GM19328 (cell line): ENCODE measurements around the gene GFOD2.
"Not testable (repeated sequence)": the region's sequence is repeated elsewhere in the genome, so short reads cannot be mapped to it uniquely, and the experiment has no call there.

Experiments
- ATAC-seq: cut with Tn5 transposase; IDR thresholded peaks from one replicate; pipeline ENCODE4 v1.9.1; 2021; ENCODE audit warnings: mild to moderate bottlenecking, moderate library complexity; ENCODE audit not compliant: unreplicated experiment

GFOD2 gene

DNA sequence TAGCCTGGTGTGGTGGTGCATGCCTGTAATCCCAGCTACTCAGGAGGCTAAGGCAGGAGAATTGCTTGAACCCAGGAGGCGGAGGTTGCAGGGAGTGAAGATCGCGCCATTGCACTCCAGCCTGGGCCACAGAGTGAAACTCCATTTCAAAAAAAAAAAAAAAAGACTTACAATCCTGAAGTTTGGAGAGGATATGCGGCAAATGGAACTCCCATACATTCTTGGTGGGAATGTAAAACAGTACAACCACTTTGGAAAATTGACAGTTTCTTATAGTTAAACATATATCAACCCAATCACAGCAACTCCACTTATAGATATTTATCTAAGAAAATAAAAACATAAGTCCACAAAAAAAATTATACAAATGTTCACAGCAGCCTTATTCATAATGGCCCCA lies 11.9 kb downstream of the GFOD2 start:
- ATAC-seq, result no peak

DNA sequence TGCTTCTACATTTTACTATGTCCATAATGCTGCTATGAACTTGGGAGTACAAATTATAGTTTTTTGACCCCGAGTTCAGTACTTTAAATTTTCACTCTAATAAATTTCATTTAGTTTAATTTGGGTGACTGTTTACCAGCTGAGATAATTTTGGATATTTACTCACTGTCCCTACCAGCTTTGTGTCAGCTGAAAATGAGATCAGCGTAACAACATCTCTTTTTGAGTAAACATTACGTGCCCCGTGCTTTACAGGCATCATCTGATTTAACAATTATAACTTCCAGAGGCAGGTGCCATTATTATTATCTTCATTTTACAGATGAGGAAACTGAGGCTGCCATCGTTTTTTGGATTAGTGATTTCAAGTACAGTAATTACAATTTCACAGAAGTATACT lies 15.0 kb downstream of the GFOD2 start:
- ATAC-seq, result no peak

GRCh38 chr16:67703626-67704025 lies 15.5 kb downstream of the GFOD2 start:
- no peak for ATAC-seq

DNA sequence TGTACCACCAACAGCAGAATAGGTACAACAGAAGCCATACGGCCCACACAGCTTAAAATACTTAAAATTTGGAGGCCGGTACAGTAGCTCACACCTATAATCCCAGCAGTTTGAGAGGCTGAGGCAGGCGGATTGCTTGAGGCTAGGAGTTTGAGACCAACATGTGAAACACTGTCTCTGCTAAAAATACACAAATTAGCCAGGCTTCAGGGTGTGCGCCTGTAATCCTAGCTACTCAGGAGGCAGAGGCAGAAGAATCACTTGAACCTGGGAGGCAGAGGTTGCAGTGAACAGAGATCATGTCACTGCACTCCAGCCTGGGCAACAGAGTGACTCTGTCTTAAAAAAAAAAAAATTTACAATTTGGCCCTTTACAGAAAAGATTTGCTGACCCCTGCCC lies 17.0 kb downstream of the GFOD2 start:
- no peak for ATAC-seq

GRCh38 chr16:67701420-67701819 lies 17.7 kb downstream of the GFOD2 start:
- ATAC-seq, result no peak

DNA sequence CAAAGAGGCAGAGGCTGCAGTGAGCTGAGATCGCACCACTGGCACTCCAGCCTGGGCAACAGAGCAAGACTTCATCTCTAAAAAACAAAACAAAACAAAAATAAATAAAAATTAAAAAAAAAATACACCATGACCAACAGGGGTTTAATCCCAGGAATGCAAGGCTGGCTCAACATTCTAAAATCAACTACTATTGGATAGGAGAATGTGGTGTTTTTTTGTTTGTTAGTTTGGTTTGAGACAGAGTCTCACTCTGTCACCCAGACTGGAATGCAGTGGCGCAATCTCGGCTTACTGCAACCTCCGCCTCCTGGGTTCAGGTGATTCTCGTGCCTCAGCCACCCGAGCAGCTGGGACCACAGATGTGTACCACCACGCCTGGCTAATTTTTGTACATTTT lies 19.9 kb downstream of the GFOD2 start:
- no peak for ATAC-seq

- no peak for ATAC-seq
Measured at GRCh38 chr16:67697422-67698185, 21.5 kb downstream of the GFOD2 start.

DNA sequence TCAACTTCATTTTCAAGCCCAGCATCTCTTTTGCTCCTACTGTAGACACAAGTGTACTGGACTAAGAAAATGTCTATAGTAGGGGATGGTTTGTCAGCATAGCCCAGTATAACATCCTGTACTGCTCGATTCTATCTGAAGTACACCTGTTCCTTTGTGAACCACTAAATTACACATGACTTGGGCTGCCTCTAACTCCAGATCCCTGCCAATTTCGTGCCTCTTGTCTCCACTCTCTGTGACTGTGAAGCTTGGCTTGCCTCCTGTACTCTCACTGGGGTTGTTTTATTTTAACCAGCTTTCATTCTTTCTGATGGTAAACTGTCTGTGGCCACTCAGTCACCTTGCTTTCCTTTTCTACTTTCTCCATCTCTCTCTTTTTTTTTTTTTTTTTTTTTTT lies 24.5 kb downstream of the GFOD2 start:
- ATAC-seq, result no peak

DNA sequence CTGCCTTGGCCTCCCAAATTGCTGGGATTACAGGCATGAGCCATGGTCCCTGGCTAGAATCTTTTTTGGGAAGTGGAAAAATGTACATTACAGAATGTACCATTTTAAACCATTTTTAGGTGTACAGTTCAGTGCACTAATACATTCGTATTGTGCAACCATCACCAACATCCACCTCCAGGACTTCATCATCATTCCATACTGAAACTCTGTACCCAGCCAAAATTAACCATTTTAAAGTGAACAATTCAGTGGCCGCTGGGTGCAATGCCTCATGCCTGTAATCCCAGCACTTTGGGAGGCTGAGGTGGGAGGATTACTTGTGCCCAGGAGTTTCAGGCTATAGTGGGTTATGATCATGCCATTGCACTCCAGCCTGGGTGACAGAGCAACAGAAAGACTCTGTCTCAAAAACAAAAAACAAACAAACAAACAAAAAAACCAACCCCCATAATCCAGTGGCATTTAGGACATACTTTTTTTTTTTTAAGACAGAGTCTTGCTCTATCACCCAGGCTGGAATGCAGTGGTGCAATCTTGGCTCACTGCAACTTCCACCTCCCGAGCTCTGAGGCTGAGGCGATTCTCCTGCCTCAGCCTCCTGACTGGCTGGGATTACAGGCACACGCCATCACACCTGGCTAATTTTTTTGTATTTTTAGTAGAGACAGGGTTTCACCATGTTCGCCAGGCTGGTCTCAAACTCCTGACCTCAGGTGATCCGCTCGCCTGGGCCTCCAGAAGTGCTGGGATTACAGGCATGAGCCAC lies 25.4 kb downstream of the GFOD2 start:
- ATAC-seq, result not testable (repeated sequence)

DNA sequence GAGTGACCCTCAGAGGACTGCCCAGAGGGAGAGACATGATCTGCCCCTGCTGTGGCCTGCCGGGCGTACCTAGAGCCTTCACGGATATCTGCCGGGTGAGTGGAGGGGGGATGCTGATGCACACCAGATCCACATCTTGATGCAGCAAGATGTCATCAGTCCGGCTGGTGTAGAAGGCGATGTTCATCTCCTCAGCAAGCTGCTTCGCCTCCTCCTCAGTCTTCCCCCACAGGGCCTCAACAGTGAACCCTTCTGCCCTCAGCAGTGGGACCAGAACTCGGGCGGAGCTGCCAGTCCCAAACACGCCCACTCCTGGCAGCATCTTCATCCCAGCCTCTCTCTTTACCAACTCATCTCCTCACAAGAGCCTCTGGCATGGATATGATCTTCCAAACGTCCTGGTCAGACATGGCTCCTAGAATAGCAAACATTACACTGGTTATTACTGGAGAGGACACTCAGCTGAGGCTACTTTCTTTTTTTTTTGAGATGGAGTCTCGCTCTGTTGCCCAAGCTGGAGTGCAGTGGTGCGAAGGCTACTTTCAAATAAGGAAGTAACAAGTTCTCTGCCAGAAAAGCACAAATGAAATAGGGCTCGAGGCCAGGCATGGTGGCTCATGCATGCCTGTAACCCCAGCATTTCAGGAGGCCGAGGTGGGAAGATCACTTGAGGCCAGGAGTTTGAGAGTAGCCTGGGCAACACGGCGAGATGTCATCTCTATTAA lies 33.6 kb downstream of the GFOD2 start:
- no peak for ATAC-seq

DNA sequence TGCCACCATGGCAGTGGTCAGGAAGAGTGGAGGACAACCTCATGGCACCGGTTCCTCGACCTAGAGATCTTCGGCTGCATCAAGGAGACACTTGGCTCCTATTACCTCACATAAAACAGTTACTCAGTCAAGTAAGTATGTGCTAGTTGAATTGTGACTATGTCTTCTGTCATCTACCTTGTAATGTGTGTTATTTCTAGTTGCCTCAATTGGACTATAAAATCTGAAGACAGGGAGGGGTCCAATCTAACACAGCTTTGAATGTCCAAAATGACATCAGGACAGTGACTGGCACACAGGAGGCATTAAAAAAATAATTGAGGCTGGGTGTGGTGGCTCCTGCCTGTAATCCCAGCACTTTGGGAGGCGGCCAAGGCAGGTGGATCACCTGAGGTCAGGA lies 35.3 kb downstream of the GFOD2 start:
- no peak for ATAC-seq

GRCh38 chr16:67679935-67680897 lies 38.9 kb downstream of the GFOD2 start:
- ATAC-seq, result no peak

DNA sequence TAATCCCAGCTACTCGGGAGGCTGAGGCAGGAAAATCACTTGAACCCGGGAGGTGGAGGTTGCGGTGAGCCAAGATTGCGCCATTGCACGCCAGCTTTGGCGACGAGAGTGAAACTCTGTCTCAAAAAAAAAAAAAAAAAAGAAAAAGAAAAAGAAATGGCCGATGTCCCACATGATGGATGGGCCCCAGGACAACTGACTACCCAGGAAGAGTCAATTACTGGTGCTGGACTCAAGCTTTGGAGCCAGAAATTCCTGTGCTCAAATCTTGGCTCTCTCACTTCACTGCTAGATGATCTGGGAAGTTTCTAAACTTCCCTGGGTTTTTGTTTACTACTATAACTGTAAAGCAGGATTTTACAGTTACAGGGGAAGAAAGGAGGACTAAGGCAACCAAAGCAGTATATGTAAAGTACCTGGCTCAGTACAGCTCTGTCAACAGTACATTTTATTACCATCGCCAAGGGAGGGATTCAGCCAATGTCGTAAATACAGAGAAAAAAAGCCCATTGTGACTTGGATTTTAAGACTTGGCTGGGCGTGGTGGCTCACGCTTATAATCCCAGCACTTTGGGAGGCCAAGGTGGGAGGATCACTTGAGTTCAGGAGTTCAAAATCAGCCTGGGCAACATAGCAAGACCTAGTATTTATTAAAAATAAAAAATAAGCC lies 40.6 kb downstream of the GFOD2 start:
- no peak for ATAC-seq

- no peak for ATAC-seq
Measured at GRCh38 chr16:67677712-67678111, 41.4 kb downstream of the GFOD2 start.

GRCh38 chr16:67676939-67677338 lies 42.2 kb downstream of the GFOD2 start:
- no peak for ATAC-seq

DNA sequence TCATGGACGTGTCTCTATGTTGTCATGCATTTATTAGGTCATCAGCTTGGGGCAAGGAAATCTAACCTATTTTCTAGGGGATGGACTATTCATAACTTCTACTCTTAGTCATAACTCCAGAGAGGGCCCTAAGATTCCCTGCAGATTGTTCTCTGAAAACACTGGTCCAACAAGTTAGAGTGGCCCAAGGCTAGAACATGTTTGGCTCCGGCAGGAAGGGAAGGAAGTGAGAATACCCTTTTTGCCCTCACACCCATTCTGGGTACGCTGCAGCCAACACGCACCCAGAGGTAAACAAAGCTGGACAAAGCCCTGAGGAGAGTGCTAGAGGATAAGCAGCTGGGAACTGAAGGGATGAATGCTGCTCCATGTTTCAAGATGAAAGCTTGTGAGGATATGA lies 42.6 kb downstream of the GFOD2 start:
- no peak for ATAC-seq

DNA sequence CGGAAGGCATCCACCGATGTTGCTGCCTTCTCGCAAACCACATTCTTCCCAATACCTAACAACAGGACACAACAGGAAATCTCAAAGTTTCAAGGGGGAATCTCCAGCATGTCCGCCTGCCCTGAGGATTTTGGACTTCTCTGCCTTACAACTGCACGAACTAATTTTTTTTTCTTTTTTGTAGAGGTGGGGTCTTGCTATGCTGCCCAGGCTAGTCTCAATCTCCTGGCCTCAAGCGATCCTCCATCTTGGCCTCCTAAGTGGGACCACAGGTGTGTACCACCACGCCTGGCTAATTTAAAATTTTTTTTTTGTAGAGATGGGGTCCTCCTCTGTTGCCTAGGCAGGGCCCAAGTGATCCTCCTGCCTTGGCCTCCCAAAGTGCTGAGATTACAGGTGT lies 43.1 kb downstream of the GFOD2 start:
- ATAC-seq, result no peak

DNA sequence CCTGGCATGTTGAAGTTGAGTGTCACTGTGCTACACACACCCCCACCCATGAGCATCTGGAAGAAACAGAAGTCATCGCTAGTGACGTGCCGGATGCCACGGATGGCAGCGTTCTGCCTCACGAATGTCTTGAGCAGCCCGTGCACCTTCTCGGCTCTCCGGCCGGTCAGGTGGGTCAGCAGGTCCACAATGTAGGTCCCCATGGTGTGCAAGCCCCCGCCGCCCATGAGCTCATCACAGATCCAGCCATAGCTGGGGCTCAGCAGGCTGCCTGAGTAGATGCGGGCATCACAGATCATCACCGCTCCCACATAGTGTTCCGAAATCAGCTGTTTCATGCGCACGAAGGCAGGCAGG lies 43.6 kb downstream of the GFOD2 start:
- no peak for ATAC-seq

- ATAC-seq, result no peak
Measured at GRCh38 chr16:67674851-67675578, 44.1 kb downstream of the GFOD2 start.
